IMR-90 (cell line): ENCODE data around the gene ADISSP. TPM values are rescaled to one million over a fixed set of nuclear protein-coding genes. Genes with fewer than 3 reads are reported as not detected.

Experiments used
- ATAC-seq: fragments of 200-7000 bp; cut with Tn5 transposase; 2 replicates; pipeline ENCODE4 v1.9.1; 2020; ENCODE audit warnings: low read depth, mild to moderate bottlenecking, moderate library complexity
- BruUV-seq: library from RNA; stranded (reverse); fragments of 400-500 nt; replicated peaks from 2 replicates; lab custom pipeline; 2021; lab: Mats Ljungman, UMichigan
- CTCF ChIA-PET: fragments of 300-600 bp; formaldehyde crosslinking; extraction: SDS; loops from one replicate; lab custom pipeline; 2021; ENCODE audit warnings: antibody characterized with exemption; lab: Yijun Ruan, JAX
- POLR2A ChIA-PET: fragments of 300-600 bp; sonication (Branson Sonifier 250); formaldehyde crosslinking; loops from one replicate; lab custom pipeline; 2022; ENCODE audit warnings: antibody characterized with exemption; ENCODE audit not compliant: unreplicated experiment; lab: Charles Lee
- DNase-seq: peaks from one replicate; pipeline ENCODE4 v3.0.0; 2013
- H2AFZ ChIP-seq: replicated peaks from 2 replicates; pipeline ENCODE3; 2013; ENCODE audit warnings: low read length, mild to moderate bottlenecking; ENCODE audit not compliant: poor library complexity
- H2AK5ac ChIP-seq: 2 replicates; pipeline ENCODE4 v1.6.1; 2013; ENCODE audit warnings: low read depth, low read length, inconsistent platforms
- H2AK9ac ChIP-seq: replicated peaks from 2 replicates; pipeline ENCODE3; 2013; ENCODE audit warnings: mild to moderate bottlenecking, low read depth, low read length, moderate library complexity; ENCODE audit not compliant: poor library complexity
- H2BK120ac ChIP-seq: 2 replicates; pipeline ENCODE4 v1.6.1; 2013; ENCODE audit warnings: low read depth, low read length, inconsistent platforms
- H2BK15ac ChIP-seq: 3 replicates; pipeline ENCODE4 v1.6.1; 2013; ENCODE audit warnings: low read depth, low read length, inconsistent platforms
- H2BK20ac ChIP-seq: 2 replicates; pipeline ENCODE4 v1.6.1; 2013; ENCODE audit warnings: low read depth, mild to moderate bottlenecking, inconsistent platforms, low read length, moderate library complexity
- H2BK5ac ChIP-seq: 2 replicates; pipeline ENCODE4 v1.6.1; 2013; ENCODE audit warnings: mild to moderate bottlenecking, low read depth, low read length, inconsistent platforms; ENCODE audit not compliant: poor library complexity, severe bottlenecking
- H3K14ac ChIP-seq: replicated peaks from 2 replicates; pipeline ENCODE4 v1.6.1; 2013; ENCODE audit warnings: low read depth, low read length, inconsistent platforms
- H3K18ac ChIP-seq: 2 replicates; pipeline ENCODE4 v1.6.1; 2013; ENCODE audit warnings: low read depth, low read length, control low read depth
- H3K23ac ChIP-seq: 2 replicates; pipeline ENCODE4 v1.6.1; 2013; ENCODE audit warnings: low read depth, low read length, inconsistent platforms
- H3K27ac ChIP-seq: 2 replicates; pipeline ENCODE4 v1.5.1; 2013; ENCODE audit warnings: mild to moderate bottlenecking, control low read depth, low read length; ENCODE audit not compliant: insufficient read depth
- H3K27me3 ChIP-seq: 2 replicates; pipeline ENCODE4 v1.6.1; 2013; ENCODE audit warnings: low read length; ENCODE audit not compliant: control insufficient read depth, insufficient read depth
- H3K36me3 ChIP-seq: 2 replicates; pipeline ENCODE4 v1.6.1; 2013; ENCODE audit warnings: low read length, mixed read lengths; ENCODE audit not compliant: control insufficient read depth, insufficient read depth
- H3K4ac ChIP-seq: 2 replicates; pipeline ENCODE4 v1.6.1; 2013; ENCODE audit warnings: low read depth, low read length, inconsistent platforms
- H3K4me1 ChIP-seq: 2 replicates; pipeline ENCODE4 v1.6.1; 2013; ENCODE audit warnings: low read length, mixed read lengths; ENCODE audit not compliant: control insufficient read depth, insufficient read depth
- H3K4me2 ChIP-seq: 2 replicates; pipeline ENCODE4 v1.6.1; 2013; ENCODE audit warnings: low read depth, mild to moderate bottlenecking, control low read depth, low read length, moderate library complexity
- H3K4me3 ChIP-seq: 2 replicates; pipeline ENCODE4 v1.5.1; 2013; ENCODE audit warnings: low read depth, mild to moderate bottlenecking, control low read depth, low read length, moderate library complexity; ENCODE audit not compliant: insufficient read depth
- H3K56ac ChIP-seq: 2 replicates; pipeline ENCODE4 v1.6.1; 2013; ENCODE audit warnings: low read length, inconsistent platforms; ENCODE audit not compliant: insufficient read depth; ENCODE audit errors: extremely low read depth
- H3K79me1 ChIP-seq, 2 experiments: 2 replicates each; pipeline ENCODE4 v1.6.1; 2013; ENCODE audit warnings: low read length in 2 of 2, inconsistent platforms in 1 of 2, low read depth in 1 of 2
- H3K9ac ChIP-seq: 2 replicates; pipeline ENCODE4 v1.6.1; 2013; ENCODE audit warnings: low read depth, low read length, control low read depth
- H3K9me1 ChIP-seq: 2 replicates; pipeline ENCODE4 v1.6.1; 2013; ENCODE audit warnings: low read length, inconsistent platforms; ENCODE audit not compliant: insufficient read depth
- H3K9me3 ChIP-seq: 2 replicates; pipeline ENCODE4 v1.6.1; 2013; ENCODE audit warnings: low read length; ENCODE audit not compliant: control insufficient read depth, insufficient read depth
- H4K20me1 ChIP-seq: 2 replicates; pipeline ENCODE4 v1.6.1; 2013; ENCODE audit warnings: low read length, inconsistent platforms; ENCODE audit not compliant: insufficient read depth
- H4K5ac ChIP-seq: 2 replicates; pipeline ENCODE4 v1.6.1; 2013; ENCODE audit warnings: mild to moderate bottlenecking, low read depth, low read length, control low read depth
- H4K8ac ChIP-seq, 2 experiments: 2 replicates each; pipeline ENCODE4 v1.6.1; 2013; ENCODE audit warnings: low read depth in 2 of 2, low read length in 2 of 2, control low read depth in 1 of 2, inconsistent platforms in 1 of 2
- H4K91ac ChIP-seq: 2 replicates; pipeline ENCODE4 v1.6.1; 2013; ENCODE audit warnings: low read depth, low read length, inconsistent platforms; ENCODE audit not compliant: insufficient read depth
- BHLHE40 ChIP-seq: fragments of 150-350 bp; IDR thresholded peaks from 2 replicates; pipeline ENCODE4 v1.6.1; 2016; ENCODE audit warnings: mild to moderate bottlenecking, low read depth, low read length
- CEBPB ChIP-seq: IDR thresholded peaks from 2 replicates; pipeline ENCODE4 v1.6.1; 2012; ENCODE audit warnings: low read depth, low read length, improper control_type of control experiment
- CHD1 ChIP-seq: IDR thresholded peaks from 2 replicates; pipeline ENCODE4 v1.6.1; 2012; ENCODE audit warnings: low read depth, low read length, improper control_type of control experiment
- FOS ChIP-seq: fragments of 150-350 bp; IDR thresholded peaks from 2 replicates; pipeline ENCODE4 v1.6.1; 2016; ENCODE audit warnings: low read depth, low read length
- MAFK ChIP-seq: IDR thresholded peaks from 2 replicates; pipeline ENCODE4 v1.6.1; 2012; ENCODE audit warnings: low read depth, low read length, improper control_type of control experiment
- MAZ ChIP-seq: IDR thresholded peaks from 2 replicates; pipeline ENCODE4 v1.6.1; 2012; ENCODE audit warnings: low read depth, mild to moderate bottlenecking, low read length, improper control_type of control experiment, moderate library complexity, borderline replicate concordance
- MXI1 ChIP-seq: IDR thresholded peaks from 2 replicates; pipeline ENCODE4 v1.6.1; 2012; ENCODE audit warnings: low read depth, mild to moderate bottlenecking, low read length, moderate library complexity, borderline replicate concordance
- NFE2L2 ChIP-seq: fragments of 150-350 bp; IDR thresholded peaks from 2 replicates; pipeline ENCODE4 v1.6.1; 2016; ENCODE audit warnings: low read depth, mild to moderate bottlenecking, low read length
- POLR2A ChIP-seq: IDR thresholded peaks from 2 replicates; pipeline ENCODE4 v1.6.1; 2012; ENCODE audit warnings: mild to moderate bottlenecking, low read depth, low read length
- RAD21 ChIP-seq: IDR thresholded peaks from 2 replicates; pipeline ENCODE4 v1.6.1; 2012; ENCODE audit warnings: low read length, improper control_type of control experiment
- RCOR1 ChIP-seq: IDR thresholded peaks from 2 replicates; pipeline ENCODE4 v1.6.1; 2012; ENCODE audit warnings: mild to moderate bottlenecking, low read length, improper control_type of control experiment; ENCODE audit not compliant: insufficient replicate concordance
- RFX5 ChIP-seq: IDR thresholded peaks from 2 replicates; pipeline ENCODE4 v1.8.0; 2012; ENCODE audit warnings: low read depth, mild to moderate bottlenecking, low read length, moderate library complexity
- SMC3 ChIP-seq: fragments of 150-350 bp; IDR thresholded peaks from 2 replicates; pipeline ENCODE4 v1.6.1; 2016; ENCODE audit warnings: low read depth, mild to moderate bottlenecking, antibody characterized with exemption, low read length, moderate library complexity
- WGBS, 2 experiments: methylation state at CpG; one replicate each; pipeline versions ENCODE4 v1.1.5 to v1.1.7; 2013; ENCODE audit warnings: missing lambda C conversion rate in 2 of 2; ENCODE audit not compliant: insufficient read length in 1 of 2; ENCODE audit errors: extremely low coverage in 2 of 2; 5-methylcytosine and 5-hydroxymethylcytosine counted together
- dilution Hi-C: fragments of 300-500 bp; cut with HindIII; formaldehyde crosslinking; loops from one replicate; pipeline ENCODE4 v1.14.3; 2018; ENCODE audit warnings: low sequenced_read_pairs; ENCODE audit not compliant: unreplicated experiment
- in situ Hi-C: fragments of 300-500 bp; cut with MboI; formaldehyde crosslinking; loops from 3 replicates; pipeline ENCODE4 v1.14.3; 2019; ENCODE audit warnings: low sequenced_read_pairs, inconsistent platforms, mixed read lengths
- intact Hi-C: fragments of 100-400 bp; cut with micrococcal nuclease; formaldehyde crosslinking; loops from 2 replicates; pipeline ENCODE4 v1.10.0; 2022
- polyA plus RNA-seq, 3 experiments: library from polyadenylated mRNA; depleted of rRNA; stranded (reverse); fragments of >200 nt; gene quantifications; 2 replicates each; pipeline ENCODE4 v1.2.3, GENCODE V29; 2012; ENCODE audit warnings: low replicate concordance in 1 of 3
- total RNA-seq: library from RNA; depleted of rRNA; stranded (reverse); fragments of >200 nt; gene quantifications from 2 replicates; pipeline ENCODE4 v1.2.3, GENCODE V29; 2012
- TF ChIP-seq, protein P1 (sequence below): fragments of 150-350 bp; IDR thresholded peaks from 2 replicates; pipeline ENCODE4 v1.6.1; 2016; ENCODE audit warnings: low read depth, mild to moderate bottlenecking, low read length, moderate library complexity, borderline replicate concordance
- TF ChIP-seq, protein P2 (sequence below): conservative IDR thresholded peaks from 2 replicates; pipeline ENCODE4 v1.5.1; 2012; ENCODE audit warnings: mild to moderate bottlenecking, low read depth, low read length, improper control_type of control experiment
- TF ChIP-seq, protein P3 (sequence below): fragments of 150-350 bp; IDR thresholded peaks from 2 replicates; pipeline ENCODE4 v1.6.1; 2017; ENCODE audit warnings: mild to moderate bottlenecking, antibody characterized with exemption, low read length, low read depth

ADISSP gene
- total and polyA plus RNA-seq, 2 of the 4 experiments (the other 2 are of a cell fraction) = 31.9 to 58.2 TPM

DNA sequence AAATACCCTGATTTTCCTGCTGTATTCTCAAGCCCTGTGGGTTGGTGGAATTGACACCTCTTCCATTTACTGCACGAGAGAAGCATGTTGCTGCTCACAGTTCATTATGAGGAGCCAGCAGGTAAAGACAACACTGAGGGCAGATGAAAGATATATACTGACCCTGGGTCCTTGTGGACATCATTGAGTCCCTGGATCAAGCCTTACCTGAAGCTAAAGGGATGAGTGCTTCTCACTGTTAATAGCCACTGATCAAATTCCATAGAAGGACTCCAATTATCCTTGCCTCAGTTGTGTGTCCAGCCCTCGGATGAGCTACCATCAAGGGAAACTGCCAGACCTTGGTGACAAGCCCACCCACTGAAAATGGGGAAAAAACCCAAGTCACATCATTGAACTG is 47.5 kb downstream of the ADISSP start:
- ChIA-PET POLR2A (no interaction called here), CTCF (no interaction called here)
- Histone ChIP-seq H3K9me1 (no peaks in the 10 kb centered on the region), H2BK5ac (no peak overlapping the region), H2AK9ac (no peak overlapping the region), H2BK20ac (no peak overlapping the region), H3K79me1 (no peaks in the 10 kb centered on the region), H3K23ac (no peak overlapping the region), H2BK15ac (no peak overlapping the region), H4K91ac (no peak overlapping the region), H3K9ac (no peak overlapping the region), H3K9me3 (no peaks in the 10 kb centered on the region), H2BK120ac (no peak overlapping the region), H2AK5ac (no peak overlapping the region), H3K4me1 (no peaks in the 10 kb centered on the region), H3K56ac (no peak overlapping the region), H4K5ac (no peak overlapping the region), H3K4ac (no peak overlapping the region), H3K27ac (no peak overlapping the region), H3K14ac (no peak overlapping the region), H3K4me2 (no peak overlapping the region), H3K27me3 (peaks cover 14% of the 10 kb centered on the region), H3K36me3 (no peaks in the 10 kb centered on the region), H3K4me3 (no peak overlapping the region), H3K18ac (no peak overlapping the region), H2AFZ (no peak overlapping the region), H4K8ac (no peak overlapping the region), H4K20me1 (no peaks in the 10 kb centered on the region)
- ATAC-seq (no peak), DNase-seq (no peak)
- dilution Hi-C loops (no loop called here), in situ Hi-C loops (no loop called here), intact Hi-C loops (no loop called here)
- TF ChIP-seq RFX5 (no peak), SMC3 (no peak), BHLHE40 (no peak), RAD21 (no peak), CHD1 (no peak), MAZ (no peak), FOS (no peak), MXI1 (no peak), NFE2L2 (no peak), POLR2A (no peak), MAFK (no peak), CEBPB (no peak), RCOR1 (no peak)
- TF ChIP-seq, protein P1, sequence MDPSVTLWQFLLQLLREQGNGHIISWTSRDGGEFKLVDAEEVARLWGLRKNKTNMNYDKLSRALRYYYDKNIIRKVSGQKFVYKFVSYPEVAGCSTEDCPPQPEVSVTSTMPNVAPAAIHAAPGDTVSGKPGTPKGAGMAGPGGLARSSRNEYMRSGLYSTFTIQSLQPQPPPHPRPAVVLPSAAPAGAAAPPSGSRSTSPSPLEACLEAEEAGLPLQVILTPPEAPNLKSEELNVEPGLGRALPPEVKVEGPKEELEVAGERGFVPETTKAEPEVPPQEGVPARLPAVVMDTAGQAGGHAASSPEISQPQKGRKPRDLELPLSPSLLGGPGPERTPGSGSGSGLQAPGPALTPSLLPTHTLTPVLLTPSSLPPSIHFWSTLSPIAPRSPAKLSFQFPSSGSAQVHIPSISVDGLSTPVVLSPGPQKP = no peak
- TF ChIP-seq, protein P2, sequence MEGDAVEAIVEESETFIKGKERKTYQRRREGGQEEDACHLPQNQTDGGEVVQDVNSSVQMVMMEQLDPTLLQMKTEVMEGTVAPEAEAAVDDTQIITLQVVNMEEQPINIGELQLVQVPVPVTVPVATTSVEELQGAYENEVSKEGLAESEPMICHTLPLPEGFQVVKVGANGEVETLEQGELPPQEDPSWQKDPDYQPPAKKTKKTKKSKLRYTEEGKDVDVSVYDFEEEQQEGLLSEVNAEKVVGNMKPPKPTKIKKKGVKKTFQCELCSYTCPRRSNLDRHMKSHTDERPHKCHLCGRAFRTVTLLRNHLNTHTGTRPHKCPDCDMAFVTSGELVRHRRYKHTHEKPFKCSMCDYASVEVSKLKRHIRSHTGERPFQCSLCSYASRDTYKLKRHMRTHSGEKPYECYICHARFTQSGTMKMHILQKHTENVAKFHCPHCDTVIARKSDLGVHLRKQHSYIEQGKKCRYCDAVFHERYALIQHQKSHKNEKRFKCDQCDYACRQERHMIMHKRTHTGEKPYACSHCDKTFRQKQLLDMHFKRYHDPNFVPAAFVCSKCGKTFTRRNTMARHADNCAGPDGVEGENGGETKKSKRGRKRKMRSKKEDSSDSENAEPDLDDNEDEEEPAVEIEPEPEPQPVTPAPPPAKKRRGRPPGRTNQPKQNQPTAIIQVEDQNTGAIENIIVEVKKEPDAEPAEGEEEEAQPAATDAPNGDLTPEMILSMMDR = no peak
- TF ChIP-seq, protein P3, sequence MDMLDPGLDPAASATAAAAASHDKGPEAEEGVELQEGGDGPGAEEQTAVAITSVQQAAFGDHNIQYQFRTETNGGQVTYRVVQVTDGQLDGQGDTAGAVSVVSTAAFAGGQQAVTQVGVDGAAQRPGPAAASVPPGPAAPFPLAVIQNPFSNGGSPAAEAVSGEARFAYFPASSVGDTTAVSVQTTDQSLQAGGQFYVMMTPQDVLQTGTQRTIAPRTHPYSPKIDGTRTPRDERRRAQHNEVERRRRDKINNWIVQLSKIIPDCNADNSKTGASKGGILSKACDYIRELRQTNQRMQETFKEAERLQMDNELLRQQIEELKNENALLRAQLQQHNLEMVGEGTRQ = no peak
- 60% methylated on average over 1 of the region's 2 CpGs; no CpG with 5 or more reads in 1 of the 2 experiments for WGBS, 2 experiments
- no TSS peak for BruUV-seq
